ENCODE data around the gene FAM240A.

The FAM240A gene

GRCh38 chr3:46628901-46629369 lies 16.6 kb downstream of the FAM240A start:
- DNase-seq, result no peak

- DNase-seq, result peak; percentile 62 to 70
Observed at GRCh38 chr3:46629551-46630517, 17.5 kb downstream of the FAM240A start.

- peak; percentile 18 to 60 for DNase-seq
Observed at GRCh38 chr3:46632792-46633191, 20.5 kb downstream of the FAM240A start.

- DNase-seq, result no peak
Observed at GRCh38 chr3:46634856-46635255, 22.5 kb downstream of the FAM240A start.

GRCh38 chr3:46639221-46639620 lies 26.9 kb downstream of the FAM240A start:
- no peak for DNase-seq

GRCh38 chr3:46640927-46641326 lies 28.6 kb downstream of the FAM240A start:
- DNase-seq, result no peak

GRCh38 chr3:46642971-46643370 lies 30.6 kb downstream of the FAM240A start:
- DNase-seq, result no peak

GRCh38 chr3:46643701-46644100 lies 31.4 kb downstream of the FAM240A start:
- peak in 1 of 2 donors; percentile 7 for DNase-seq

- no peak for DNase-seq
Observed at GRCh38 chr3:46646700-46647099, 34.4 kb downstream of the FAM240A start.

GRCh38 chr3:46648096-46648495 lies 35.8 kb downstream of the FAM240A start:
- no peak for DNase-seq

GRCh38 chr3:46649436-46649835 lies 37.1 kb downstream of the FAM240A start:
- no peak for DNase-seq

GRCh38 chr3:46651084-46651483 lies 38.8 kb downstream of the FAM240A start:
- no peak for DNase-seq

GRCh38 chr3:46655271-46655670 lies 42.9 kb downstream of the FAM240A start:
- DNase-seq, result no peak

GRCh38 chr3:46656778-46657556 lies 44.6 kb downstream of the FAM240A start:
- DNase-seq, result no peak

GRCh38 chr3:46659285-46659684 lies 47.0 kb downstream of the FAM240A start:
- no peak for DNase-seq

GRCh38 chr3:46660003-46660402 lies 47.7 kb downstream of the FAM240A start:
- no peak for DNase-seq

GRCh38 chr3:46660543-46661523 lies 48.5 kb downstream of the FAM240A start:
- DNase-seq, result no peak

- no peak for DNase-seq
Observed at GRCh38 chr3:46661776-46662766, 49.7 kb downstream of the FAM240A start.

- DNase-seq, result no peak
Observed at GRCh38 chr3:46662771-46663551, 50.6 kb downstream of the FAM240A start.

- no peak for DNase-seq
Observed at GRCh38 chr3:46663591-46664135, 51.3 kb downstream of the FAM240A start.
